Femur (tissue), 1 donor: ENCODE results near the gene WARS2.

Source experiments
- DNase-seq: peaks from one replicate; pipeline ENCODE4 v3.0.0-alpha.2; 2017

WARS2 gene

DNA sequence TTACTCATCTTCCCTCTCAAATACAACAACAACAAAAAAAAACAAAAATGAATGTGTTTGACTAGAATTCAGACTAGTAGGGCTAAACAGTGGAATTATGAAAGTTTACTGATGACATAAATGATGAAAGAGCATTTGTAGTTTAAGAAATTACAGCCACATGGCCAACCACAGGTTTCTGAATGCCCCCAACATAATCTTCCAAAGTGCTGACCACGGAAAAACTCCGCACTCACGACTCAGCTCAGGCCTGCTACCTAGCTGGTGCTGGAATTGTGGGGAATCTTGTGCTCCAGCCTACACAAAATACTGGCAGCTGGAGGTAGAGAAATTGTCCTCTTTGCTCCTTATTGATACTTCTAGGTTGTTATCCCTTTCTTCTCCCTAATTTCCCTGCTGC is 128.7 kb downstream of the WARS2 start:
- no peak for DNase-seq

DNA sequence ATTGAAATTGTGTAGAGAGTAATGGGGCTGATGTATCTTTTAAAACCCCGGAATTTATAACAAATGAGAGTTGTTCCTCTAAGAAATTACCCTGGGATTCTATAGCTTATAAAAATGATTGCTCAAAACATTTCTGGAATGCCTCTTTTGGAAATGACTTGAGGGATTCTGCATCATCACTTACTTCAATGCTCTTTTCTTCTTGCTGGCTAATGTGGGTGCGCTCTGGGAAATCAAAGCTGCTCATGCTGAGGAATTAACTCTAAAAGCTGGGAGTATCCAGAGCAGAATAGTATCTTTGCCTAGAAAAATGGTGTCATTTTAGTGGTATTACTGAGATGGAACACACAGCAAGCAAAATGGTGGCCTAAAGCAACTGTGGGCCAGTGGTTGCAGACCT is 129.3 kb downstream of the WARS2 start:
- DNase-seq, result no peak

- DNase-seq, result no peak
Measured at GRCh38 chr1:119010201-119010600, 130.3 kb downstream of the WARS2 start.

GRCh38 chr1:119009312-119009655 is 131.2 kb downstream of the WARS2 start:
- no peak for DNase-seq

GRCh38 chr1:119008483-119009311 is 131.8 kb downstream of the WARS2 start:
- DNase-seq, result peak; percentile 75

DNA sequence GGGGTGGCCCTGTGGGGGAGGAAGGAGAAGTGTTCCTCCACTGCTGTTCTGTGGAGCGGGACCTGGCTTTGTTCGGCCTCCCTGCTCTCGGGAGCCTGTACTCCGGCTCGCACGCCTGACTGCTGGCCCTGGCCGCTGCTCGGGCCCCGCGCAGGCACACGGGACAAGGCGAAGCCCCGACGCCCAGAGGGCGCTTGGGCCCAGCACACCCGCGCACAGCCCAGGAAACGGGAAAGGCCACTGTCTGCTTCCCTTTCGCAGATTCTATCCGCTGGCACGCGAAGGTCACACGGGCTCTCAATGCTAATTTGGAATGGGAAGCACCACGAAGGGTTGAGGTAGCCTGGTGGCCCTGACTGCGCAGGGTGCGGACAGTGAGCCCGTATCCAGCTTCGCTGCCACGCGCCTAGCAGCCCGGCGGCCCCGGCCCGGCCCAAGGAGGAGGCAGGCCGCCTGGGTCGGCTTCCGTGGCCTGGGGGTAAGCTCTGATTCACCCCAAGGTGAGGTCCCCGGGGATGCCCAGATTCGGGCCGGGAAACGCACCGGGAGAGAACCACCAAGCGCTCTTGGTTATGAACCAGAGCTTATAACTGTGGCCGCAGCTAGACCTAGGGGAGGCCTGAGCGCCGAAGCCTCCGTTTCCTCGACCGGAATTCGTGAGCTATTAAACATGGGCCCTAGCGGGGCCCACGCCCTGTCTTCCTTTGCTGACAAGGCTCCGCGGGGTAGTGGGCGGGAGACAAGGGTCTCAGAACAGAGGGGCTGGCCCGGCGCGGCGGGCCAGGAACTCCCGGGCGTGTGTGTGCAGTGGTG is 132.6 kb downstream of the WARS2 start:
- no peak for DNase-seq

- no peak for DNase-seq
Measured at GRCh38 chr1:119007339-119007669, 133.1 kb downstream of the WARS2 start.

DNA sequence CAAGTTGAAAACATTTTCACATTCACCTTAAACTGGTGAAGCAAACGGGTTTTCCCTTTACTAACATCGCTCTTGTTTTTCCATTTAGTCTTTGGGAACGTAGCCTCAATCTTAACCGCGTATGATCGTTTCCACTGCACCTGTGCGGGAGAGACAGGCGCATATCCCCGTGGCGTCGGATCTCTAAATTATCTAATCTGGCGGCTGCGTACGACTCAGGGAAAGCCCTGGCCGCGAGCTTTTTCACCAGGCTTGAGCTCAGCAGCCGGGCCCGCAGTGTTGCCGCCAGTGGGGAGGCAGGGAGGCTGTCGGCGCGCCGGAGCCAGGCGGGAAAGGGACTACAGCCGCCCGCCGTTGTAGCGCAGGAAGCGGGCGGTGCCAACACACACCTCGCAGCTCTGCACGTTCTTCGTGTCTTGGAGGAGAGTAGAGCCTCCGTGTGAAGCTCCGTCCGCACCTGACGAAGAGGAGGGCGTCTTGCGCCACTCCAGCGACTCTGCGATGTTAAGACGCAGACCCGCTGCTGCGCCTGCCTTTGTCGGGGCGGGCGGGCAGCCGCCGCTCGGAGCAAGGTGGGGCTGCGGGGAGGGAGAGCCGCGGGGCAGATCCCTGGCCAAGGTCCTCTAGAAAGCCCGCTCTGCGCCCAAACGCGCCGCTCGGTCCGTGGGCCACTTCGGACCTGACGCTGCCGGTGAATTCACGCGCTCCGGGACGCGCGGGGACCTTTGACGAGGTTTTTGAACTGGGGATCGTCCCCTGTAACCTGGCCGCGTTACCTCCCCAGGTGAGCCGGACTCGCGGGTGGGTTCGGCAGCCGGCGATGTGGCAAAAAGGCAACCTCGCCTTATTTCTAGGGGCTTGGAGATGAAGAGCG is 133.8 kb downstream of the WARS2 start:
- no peak for DNase-seq

DNA sequence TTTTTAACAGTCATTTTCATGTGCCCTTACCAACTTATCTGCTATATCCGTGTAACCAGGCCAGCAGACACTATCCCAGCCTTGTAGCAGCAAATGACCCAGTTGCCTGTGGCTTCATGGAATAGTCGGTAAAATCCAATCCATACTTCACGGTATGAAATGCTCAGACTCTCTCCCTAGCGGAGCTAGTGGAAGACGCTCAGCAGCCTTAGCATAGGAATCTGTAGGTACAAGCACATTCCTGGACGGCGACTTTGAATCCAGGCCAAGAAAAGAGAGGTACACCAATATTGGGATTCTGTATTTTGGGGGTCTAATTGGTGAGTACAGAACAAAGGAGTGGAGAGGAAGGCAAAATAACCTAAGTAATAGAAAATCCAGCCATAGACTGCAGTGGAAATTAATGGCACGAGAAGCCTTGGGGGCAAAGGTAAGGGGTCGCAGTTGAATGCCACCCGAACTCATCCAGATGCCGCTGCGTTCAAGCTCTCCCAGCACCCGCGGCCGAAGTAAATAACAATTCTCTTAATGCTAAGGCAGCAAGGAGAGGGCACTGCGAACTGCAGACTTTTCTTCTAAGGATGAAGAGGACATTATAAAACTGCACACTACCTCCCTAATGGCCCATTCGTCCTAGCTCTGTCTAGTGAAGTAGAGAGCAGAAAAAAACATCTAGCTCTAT is 134.6 kb downstream of the WARS2 start:
- no peak for DNase-seq

DNA sequence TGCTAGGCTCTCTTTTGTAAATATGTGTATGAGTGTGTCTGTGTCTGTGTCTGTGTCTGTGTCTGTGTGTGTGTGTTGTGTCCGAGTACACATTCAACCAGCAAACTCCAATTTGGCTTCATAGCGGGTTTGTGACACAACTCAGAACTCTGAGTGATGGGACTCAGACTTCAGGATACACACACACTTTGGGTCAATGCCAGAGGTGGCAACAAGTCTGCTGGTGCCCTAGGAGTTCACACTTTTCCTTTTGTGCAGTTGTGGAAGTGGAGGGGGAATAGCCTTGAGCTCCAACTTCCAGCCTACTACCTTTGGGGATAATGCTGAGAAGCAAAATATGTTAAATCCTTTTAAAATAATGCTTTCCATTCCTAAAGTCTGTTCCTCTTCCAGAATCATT is 135.7 kb downstream of the WARS2 start:
- no peak for DNase-seq

DNA sequence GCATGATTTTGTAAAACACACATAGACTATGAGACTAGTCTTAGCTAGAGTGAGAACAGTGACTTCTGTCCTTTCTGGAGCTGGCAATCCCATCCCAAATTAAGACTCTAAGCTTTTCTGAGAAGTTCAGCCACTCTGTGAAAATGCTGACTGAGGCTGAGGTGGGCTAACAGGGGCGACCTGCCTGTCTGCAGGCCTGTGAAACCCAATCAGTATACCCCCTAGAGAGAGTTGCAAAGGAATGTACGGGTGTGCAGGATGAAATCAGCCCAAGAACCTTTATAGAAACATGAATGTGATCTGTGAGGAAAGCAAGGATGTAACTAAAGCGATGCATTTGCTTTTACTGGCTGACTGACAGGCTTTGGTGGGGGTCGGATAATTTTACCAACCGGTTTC is 136.3 kb downstream of the WARS2 start:
- no peak for DNase-seq

GRCh38 chr1:119003413-119004128 is 136.9 kb downstream of the WARS2 start:
- DNase-seq, result no peak

GRCh38 chr1:119002028-119002686 is 138.3 kb downstream of the WARS2 start:
- no peak for DNase-seq

- DNase-seq, result peak; percentile 76
Measured at GRCh38 chr1:119001181-119002027, 139.0 kb downstream of the WARS2 start.

GRCh38 chr1:119000371-119001180 is 139.9 kb downstream of the WARS2 start:
- no peak for DNase-seq

- no peak for DNase-seq
Measured at GRCh38 chr1:118999348-119000071, 140.9 kb downstream of the WARS2 start.

DNA sequence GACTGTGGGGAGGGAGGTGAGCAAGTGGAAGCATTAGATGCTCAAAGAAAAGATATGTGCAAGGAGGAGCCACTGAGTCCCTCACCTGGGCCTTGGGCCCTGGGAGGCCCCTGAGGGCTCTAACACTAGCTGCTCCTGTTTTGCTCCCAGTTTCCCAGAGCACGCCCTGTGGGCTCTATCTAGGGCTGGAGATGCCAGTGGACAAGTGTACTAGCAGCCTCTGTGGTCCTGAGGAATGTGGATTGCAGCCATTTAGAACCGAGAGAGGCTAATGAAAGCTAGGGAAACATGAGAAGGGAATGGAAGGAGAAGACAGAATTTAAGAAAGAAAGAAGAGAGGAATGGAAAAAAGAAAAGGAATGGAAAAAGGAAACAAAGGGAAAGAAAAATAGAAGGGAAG is 142.3 kb downstream of the WARS2 start:
- DNase-seq, result no peak

DNA sequence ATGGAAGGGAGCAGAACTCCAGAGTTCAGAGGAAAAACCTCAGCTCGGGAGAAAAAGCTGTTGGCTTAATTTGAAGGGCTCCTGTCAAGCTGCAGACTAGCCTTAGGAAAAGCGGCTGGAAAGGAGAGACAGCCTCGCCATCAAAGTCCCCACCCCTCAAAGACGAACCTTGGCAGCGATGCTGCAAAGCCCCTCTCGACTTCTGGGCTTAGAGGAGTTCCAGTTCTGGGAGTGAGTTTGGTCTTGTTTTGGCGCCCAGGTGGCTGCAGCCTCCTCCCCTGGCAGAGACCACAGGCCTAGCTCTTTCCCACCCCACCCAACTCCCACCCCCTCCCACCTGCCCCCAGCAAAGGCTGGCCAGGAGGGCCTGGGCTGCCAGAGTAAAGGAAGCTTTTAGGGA is 143.2 kb downstream of the WARS2 start:
- DNase-seq, result no peak
